Activated B cell treated with CpG ODN at 0.5 μM for 24 hours (primary cell): ENCODE measurements around the gene SORCS1. TPM values are rescaled to one million over a fixed set of nuclear protein-coding genes. Genes with fewer than 3 reads are reported as not detected.

Experiments used
- ATAC-seq: fragments of 200-7000 bp; cut with Tn5 transposase; one replicate; pipeline ENCODE4 v1.10.0; 2021; ENCODE audit warnings: low read depth, mild to moderate bottlenecking, moderate library complexity
- CTCF ChIA-PET: fragments of 350-600 bp; sonication (Branson Sonifier 250); formaldehyde crosslinking; loops from one replicate; lab custom pipeline; 2021; ENCODE audit warnings: antibody characterized with exemption; lab: Charles Lee
- POLR2A ChIA-PET: fragments of 350-600 bp; sonication (Branson Sonifier 250); formaldehyde crosslinking; loops from one replicate; lab custom pipeline; 2021; ENCODE audit warnings: antibody characterized with exemption; lab: Charles Lee
- DNase-seq: peaks from one replicate; pipeline ENCODE4 v3.0.0; 2022
- H3K27ac Mint-ChIP-seq: one replicate; pipeline ENCODE4 v1.8.0; 2020; ENCODE audit warnings: mixed read lengths
- H3K27me3 Mint-ChIP-seq: one replicate; pipeline ENCODE4 v1.8.0; 2021; ENCODE audit warnings: mixed read lengths
- H3K36me3 Mint-ChIP-seq: one replicate; pipeline ENCODE4 v1.8.0; 2021; ENCODE audit warnings: low read depth, mixed read lengths
- H3K4me1 Mint-ChIP-seq: one replicate; pipeline ENCODE4 v1.8.0; 2021; ENCODE audit warnings: mixed read lengths
- H3K4me3 Mint-ChIP-seq: one replicate; pipeline ENCODE4 v1.8.0; 2020; ENCODE audit warnings: mild to moderate bottlenecking, mixed read lengths
- H3K9me3 Mint-ChIP-seq: one replicate; pipeline ENCODE4 v1.8.0; 2020; ENCODE audit warnings: mixed read lengths
- CTCF ChIP-seq: fragments of 200-600 bp; IDR thresholded peaks from one replicate; pipeline ENCODE4 v1.8.0; 2022; ENCODE audit warnings: antibody characterized with exemption, mild to moderate bottlenecking
- intact Hi-C: fragments of 100-400 bp; cut with micrococcal nuclease; formaldehyde crosslinking; loops from one replicate; pipeline ENCODE4 v1.15.1; 2024
- total RNA-seq: library from RNA; stranded (reverse); gene quantifications from 2 replicates; pipeline ENCODE4 v1.2.3, GENCODE V29; 2022

Gene SORCS1
- total RNA-seq, 1 donor from 2014 or later, result not detected

- H3K36me3 Mint-ChIP-seq, result no peaks in the 10 kb centered on the region
- TF ChIP-seq CTCF, result no peak
- CTCF ChIA-PET, result no interaction called here
- POLR2A ChIA-PET, result no interaction called here
- ATAC-seq, result no peak
- H3K27ac Mint-ChIP-seq, result no peak overlapping the region
- no peaks in the 10 kb centered on the region for H3K4me1 Mint-ChIP-seq
- H3K9me3 Mint-ChIP-seq, result no peaks in the 10 kb centered on the region
- DNase-seq, result no peak
- H3K27me3 Mint-ChIP-seq, result no peaks in the 10 kb centered on the region
- intact Hi-C loops, result loop anchor here (5.0 kb wide), 1 partner anchor 1917 kb away; no protein-coding TSS in a partner anchor
- no peak overlapping the region for H3K4me3 Mint-ChIP-seq
These were observed 538.8 kb downstream of the SORCS1 start for GRCh38 chr10:106625751-106626150.

- ChIA-PET POLR2A (no interaction called here), CTCF (no interaction called here)
- H3K36me3 Mint-ChIP-seq, result no peaks in the 10 kb centered on the region
- no peak overlapping the region for H3K27ac Mint-ChIP-seq
- H3K4me1 Mint-ChIP-seq, result no peaks in the 10 kb centered on the region
- no peak for TF ChIP-seq CTCF
- H3K9me3 Mint-ChIP-seq, result no peaks in the 10 kb centered on the region
- H3K27me3 Mint-ChIP-seq, result no peaks in the 10 kb centered on the region
- ATAC-seq (no peak), DNase-seq (no peak)
- H3K4me3 Mint-ChIP-seq, result no peak overlapping the region
- intact Hi-C loops, result no loop called here
These were observed 545.2 kb downstream of the SORCS1 start for GRCh38 chr10:106619346-106619745.

GRCh38 chr10:106618646-106619045, 545.9 kb downstream of the SORCS1 start:
- Mint-ChIP-seq H3K4me3 (no peak overlapping the region), H3K27ac (no peak overlapping the region), H3K4me1 (no peaks in the 10 kb centered on the region), H3K27me3 (no peaks in the 10 kb centered on the region), H3K36me3 (no peaks in the 10 kb centered on the region), H3K9me3 (no peaks in the 10 kb centered on the region)
- DNase-seq (no peak), ATAC-seq (no peak)
- ChIA-PET POLR2A (no interaction called here), CTCF (no interaction called here)
- TF ChIP-seq CTCF, result no peak
- intact Hi-C loops, result no loop called here

GRCh38 chr10:106615081-106615480, 549.4 kb downstream of the SORCS1 start:
- no peak for ATAC-seq
- CTCF ChIA-PET, result no interaction called here

GRCh38 chr10:106614293-106614692, 550.2 kb downstream of the SORCS1 start:
- no peaks in the 10 kb centered on the region for H3K27me3 Mint-ChIP-seq
- H3K36me3 Mint-ChIP-seq, result no peaks in the 10 kb centered on the region
- H3K4me1 Mint-ChIP-seq, result no peaks in the 10 kb centered on the region
- ChIA-PET CTCF (no interaction called here), POLR2A (no interaction called here)
- DNase-seq (no peak), ATAC-seq (no peak)
- TF ChIP-seq CTCF, result no peak
- no peak overlapping the region for H3K4me3 Mint-ChIP-seq
- no peaks in the 10 kb centered on the region for H3K9me3 Mint-ChIP-seq
- intact Hi-C loops, result no loop called here
- H3K27ac Mint-ChIP-seq, result no peak overlapping the region

More at GRCh38 chr10:106615081-106615480, 549.4 kb downstream of the SORCS1 start:
- no peaks in the 10 kb centered on the region for H3K4me1 Mint-ChIP-seq
- no peak for TF ChIP-seq CTCF
- no peak overlapping the region for H3K4me3 Mint-ChIP-seq
- intact Hi-C loops, result no loop called here
- DNase-seq, result no peak
- no peaks in the 10 kb centered on the region for H3K27me3 Mint-ChIP-seq
- no peaks in the 10 kb centered on the region for H3K36me3 Mint-ChIP-seq
- no peak overlapping the region for H3K27ac Mint-ChIP-seq
- POLR2A ChIA-PET, result no interaction called here
- H3K9me3 Mint-ChIP-seq, result no peaks in the 10 kb centered on the region
